ENCODE data around the gene RGS2.

GRCh38 chr1:192795916-192796618 lies 12.8 kb upstream of the RGS2 start:
- TF ChIP-seq POLR2A (IDR thresholded peaks at IDR 0.05) = no peak
- TF ChIP-seq CTCF (IDR thresholded peaks at IDR 0.05) = no peak

All from thyroid gland (tissue), 4 donors.